Loucy (cell line): Measurements from ENCODE around the gene RBM17.
A peak's percentile ranks its signal among the peaks of the same experiment; 100 is the strongest.

Source experiments
- H2AFZ ChIP-seq: fragments of 200-600 bp; sonication (generic); 2 replicates; pipeline ENCODE4 v1.6.0; 2016; ENCODE audit warnings: antibody characterized with exemption, mild to moderate bottlenecking, low read length, moderate library complexity
- H3F3A ChIP-seq: fragments of 200-600 bp; 2 replicates; pipeline ENCODE4 v1.6.0; 2016; ENCODE audit warnings: antibody characterized with exemption, low read depth, mild to moderate bottlenecking
- H3K27me3 ChIP-seq: fragments of 200-600 bp; sonication (generic); 2 replicates; pipeline ENCODE4 v1.6.1; 2014; ENCODE audit warnings: low read length, mild to moderate bottlenecking; ENCODE audit not compliant: insufficient read depth, poor library complexity, severe bottlenecking
- H3K36me3 ChIP-seq: fragments of 200-600 bp; sonication (generic); 2 replicates; pipeline ENCODE4 v1.6.1; 2016; ENCODE audit warnings: low read length; ENCODE audit not compliant: insufficient read depth
- H3K4me1 ChIP-seq: fragments of 200-600 bp; sonication (generic); 2 replicates; pipeline ENCODE4 v1.5.1; 2014; ENCODE audit warnings: low read length, mild to moderate bottlenecking; ENCODE audit not compliant: insufficient read depth, poor library complexity, severe bottlenecking
- H3K4me2 ChIP-seq: fragments of 200-600 bp; sonication (generic); 2 replicates; pipeline ENCODE4 v1.6.0; 2014; ENCODE audit warnings: antibody characterized with exemption, low read length, low read depth, mild to moderate bottlenecking; ENCODE audit not compliant: poor library complexity, severe bottlenecking
- H3K4me3 ChIP-seq: fragments of 200-600 bp; sonication (generic); 2 replicates; pipeline ENCODE4 v1.5.1; 2014; ENCODE audit warnings: low read length, mild to moderate bottlenecking, mixed read lengths; ENCODE audit not compliant: poor library complexity, severe bottlenecking
- H3K79me2 ChIP-seq: fragments of 200-600 bp; sonication (generic); 2 replicates; pipeline ENCODE4 v1.6.1; 2014; ENCODE audit warnings: low read length; ENCODE audit not compliant: insufficient read depth
- H3K9ac ChIP-seq: fragments of 200-600 bp; sonication (generic); 2 replicates; pipeline ENCODE4 v1.6.0; 2014; ENCODE audit warnings: mild to moderate bottlenecking, low read depth, low read length, moderate library complexity; ENCODE audit not compliant: poor library complexity, severe bottlenecking
- H3K9me2 ChIP-seq: fragments of 200-600 bp; sonication (generic); replicated peaks from 2 replicates; pipeline ENCODE4 v1.6.1; 2016; ENCODE audit warnings: low read depth, low read length, mixed read lengths
- H3K9me3 ChIP-seq: fragments of 200-600 bp; sonication (generic); 2 replicates; pipeline ENCODE4 v1.6.1; 2014; ENCODE audit warnings: mild to moderate bottlenecking, antibody characterized with exemption, low read length, low read depth; ENCODE audit not compliant: insufficient read depth
- H4K20me1 ChIP-seq: fragments of 200-600 bp; sonication (generic); 2 replicates; pipeline ENCODE4 v1.6.0; 2014; ENCODE audit warnings: antibody characterized with exemption, low read length, mild to moderate bottlenecking; ENCODE audit not compliant: insufficient read depth, poor library complexity, severe bottlenecking
- EZH2phosphoT487 ChIP-seq: fragments of 200-600 bp; IDR thresholded peaks from 2 replicates; pipeline ENCODE4 v1.6.1; 2018; ENCODE audit warnings: antibody characterized with exemption, mild to moderate bottlenecking, moderate library complexity, borderline replicate concordance
- TF ChIP-seq, protein P1 (sequence below): fragments of 200-600 bp; sonication (generic); conservative IDR thresholded peaks from 2 replicates; pipeline ENCODE4 v1.5.1; 2014; ENCODE audit warnings: mild to moderate bottlenecking, antibody characterized with exemption, low read length

RBM17 gene

GRCh38 chr10:6134099-6134823, 45.4 kb downstream of the RBM17 start:
- H3K9ac ChIP-seq = no peak overlapping the region

GRCh38 chr10:6135039-6135438, 46.2 kb downstream of the RBM17 start:
- H3K4me2 ChIP-seq = no peak overlapping the region
- H3F3A ChIP-seq = no peaks in the 10 kb centered on the region
- H4K20me1 ChIP-seq = no peaks in the 10 kb centered on the region
- TF ChIP-seq EZH2phosphoT487 = no peak
- TF ChIP-seq, protein P1, sequence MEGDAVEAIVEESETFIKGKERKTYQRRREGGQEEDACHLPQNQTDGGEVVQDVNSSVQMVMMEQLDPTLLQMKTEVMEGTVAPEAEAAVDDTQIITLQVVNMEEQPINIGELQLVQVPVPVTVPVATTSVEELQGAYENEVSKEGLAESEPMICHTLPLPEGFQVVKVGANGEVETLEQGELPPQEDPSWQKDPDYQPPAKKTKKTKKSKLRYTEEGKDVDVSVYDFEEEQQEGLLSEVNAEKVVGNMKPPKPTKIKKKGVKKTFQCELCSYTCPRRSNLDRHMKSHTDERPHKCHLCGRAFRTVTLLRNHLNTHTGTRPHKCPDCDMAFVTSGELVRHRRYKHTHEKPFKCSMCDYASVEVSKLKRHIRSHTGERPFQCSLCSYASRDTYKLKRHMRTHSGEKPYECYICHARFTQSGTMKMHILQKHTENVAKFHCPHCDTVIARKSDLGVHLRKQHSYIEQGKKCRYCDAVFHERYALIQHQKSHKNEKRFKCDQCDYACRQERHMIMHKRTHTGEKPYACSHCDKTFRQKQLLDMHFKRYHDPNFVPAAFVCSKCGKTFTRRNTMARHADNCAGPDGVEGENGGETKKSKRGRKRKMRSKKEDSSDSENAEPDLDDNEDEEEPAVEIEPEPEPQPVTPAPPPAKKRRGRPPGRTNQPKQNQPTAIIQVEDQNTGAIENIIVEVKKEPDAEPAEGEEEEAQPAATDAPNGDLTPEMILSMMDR = no peak
- H3K4me1 ChIP-seq = peaks cover 6% of the 10 kb centered on the region
- no peaks in the 10 kb centered on the region for H3K79me2 ChIP-seq
- H3K9ac ChIP-seq = no peak overlapping the region
- H3K36me3 ChIP-seq = no peaks in the 10 kb centered on the region
- 0 out of 2 replicates have a peak overlapping the region, but pooled peaks have one; percentile 6 for H2AFZ ChIP-seq
- no peaks in the 10 kb centered on the region for H3K27me3 ChIP-seq
- H3K9me3 ChIP-seq = no peaks in the 10 kb centered on the region
- no peak overlapping the region for H3K4me3 ChIP-seq
- no peaks in the 10 kb centered on the region for H3K9me2 ChIP-seq

More at GRCh38 chr10:6134099-6134823, 45.4 kb downstream of the RBM17 start:
- Histone ChIP-seq H3K27me3 (no peaks in the 10 kb centered on the region), H3K4me2 (no peak overlapping the region), H3K4me3 (no peak overlapping the region), H3K4me1 (peaks cover 5% of the 10 kb centered on the region), H3K9me3 (no peaks in the 10 kb centered on the region), H3F3A (no peaks in the 10 kb centered on the region), H3K36me3 (no peaks in the 10 kb centered on the region), H3K79me2 (no peaks in the 10 kb centered on the region), H2AFZ (no peak overlapping the region), H3K9me2 (no peaks in the 10 kb centered on the region), H4K20me1 (no peaks in the 10 kb centered on the region)
- TF ChIP-seq EZH2phosphoT487 = no peak
- TF ChIP-seq, protein P1 = no peak

- Histone ChIP-seq H3K9ac (no peak overlapping the region), H3K4me1 (peaks cover 8% of the 10 kb centered on the region), H3K27me3 (no peaks in the 10 kb centered on the region), H3K4me2 (no peak overlapping the region), H4K20me1 (no peaks in the 10 kb centered on the region), H3K9me3 (no peaks in the 10 kb centered on the region), H3K9me2 (no peaks in the 10 kb centered on the region), H3K79me2 (no peaks in the 10 kb centered on the region), H3F3A (no peaks in the 10 kb centered on the region), H2AFZ (no peak overlapping the region), H3K36me3 (no peaks in the 10 kb centered on the region), H3K4me3 (no peak overlapping the region)
- TF ChIP-seq EZH2phosphoT487 = no peak
- TF ChIP-seq, protein P1 = no peak
Observed at GRCh38 chr10:6135589-6136168, 46.8 kb downstream of the RBM17 start.
